Germinal center (tissue), 1 donor: ENCODE measurements around the gene CDK14.
"Not testable (repeated sequence)": the region's sequence is repeated elsewhere in the genome, so short reads cannot be mapped to it uniquely, and the experiment has no call there.

ENCODE experiments used
- DNase-seq: peaks from one replicate; pipeline ENCODE4 v3.0.0; 2012; ENCODE audit warnings: mixed read lengths, low spot score

The CDK14 gene

DNA sequence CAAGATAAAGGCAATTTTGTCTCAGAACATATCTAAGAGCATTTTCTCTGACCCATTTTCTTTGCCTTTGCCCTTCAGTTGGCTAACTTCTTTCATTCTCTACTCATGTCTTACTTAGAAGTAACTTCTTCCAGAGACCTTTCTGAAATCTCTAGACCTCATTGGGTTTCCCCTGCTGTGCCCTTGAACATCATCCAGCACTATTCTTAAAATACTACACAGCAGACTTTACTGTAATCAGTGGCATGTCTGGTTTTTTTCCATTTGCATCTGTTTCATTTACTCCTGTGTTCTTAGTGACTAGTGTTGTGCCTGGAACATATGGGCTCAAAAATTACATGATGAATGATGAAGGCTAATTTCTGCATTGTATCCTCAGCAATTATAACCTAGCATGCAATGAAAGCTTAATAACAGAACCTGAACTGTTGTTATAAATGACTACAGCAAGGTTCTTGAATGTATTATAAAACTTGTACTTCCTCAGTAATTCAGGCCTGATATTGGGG is 301.9 kb downstream of the CDK14 start:
- DNase-seq, result no peak

DNA sequence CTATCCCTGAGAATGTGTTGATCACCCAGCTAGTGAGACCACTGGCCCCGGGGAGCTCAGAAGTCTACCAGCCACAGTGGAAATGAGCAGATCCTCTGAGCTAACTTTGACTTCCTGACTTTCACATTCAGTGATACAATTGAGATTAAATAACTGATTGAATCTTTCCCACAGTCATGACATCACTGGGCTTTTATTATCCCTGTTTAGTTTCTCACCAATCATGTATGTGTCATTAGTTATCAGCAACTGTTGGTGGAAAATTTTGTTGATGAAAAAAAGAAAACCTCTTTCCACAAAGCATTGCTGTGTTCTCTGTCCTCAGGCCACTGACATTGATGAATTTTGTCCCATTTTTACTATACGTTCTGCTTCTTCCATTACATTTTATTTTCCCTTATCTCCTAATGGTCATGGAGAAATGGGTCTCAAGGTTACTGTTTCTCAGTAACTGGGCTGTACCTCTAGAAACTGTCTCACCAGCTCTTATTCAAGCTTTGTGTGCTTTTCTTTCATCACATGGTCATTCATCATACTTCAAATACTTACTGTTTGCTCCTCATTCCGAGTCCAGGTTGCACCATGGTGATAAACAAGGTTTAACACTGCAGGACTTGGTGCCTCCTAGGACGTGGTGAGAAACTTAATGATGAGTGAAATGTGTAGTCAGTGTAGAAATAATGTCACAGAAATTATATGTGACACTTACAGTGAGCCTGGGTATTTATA is 304.7 kb downstream of the CDK14 start:
- no peak for DNase-seq

- DNase-seq, result no peak
These were observed 307.7 kb downstream of the CDK14 start for GRCh38 chr7:90903841-90904240.

GRCh38 chr7:90910136-90910535 is 314.0 kb downstream of the CDK14 start:
- DNase-seq, result no peak

DNA sequence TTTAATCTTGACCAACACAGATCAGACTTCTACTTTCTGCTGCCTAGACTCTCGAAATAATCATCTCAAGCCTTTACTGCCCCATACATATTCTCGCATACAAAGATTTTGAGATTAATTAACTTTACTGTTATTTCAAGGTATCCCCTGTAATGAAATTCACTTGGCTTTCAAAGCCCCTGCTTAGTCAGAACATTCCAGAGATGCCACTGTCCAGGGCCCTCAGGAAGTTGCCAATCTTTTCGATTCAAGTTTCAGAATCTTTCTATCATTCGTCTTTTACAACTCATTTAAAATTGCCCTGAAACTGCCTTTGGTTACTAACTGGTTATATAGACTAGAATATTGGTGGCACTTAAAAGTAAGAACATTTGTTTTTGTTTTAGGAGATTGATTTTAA is 320.2 kb downstream of the CDK14 start:
- no peak for DNase-seq

DNA sequence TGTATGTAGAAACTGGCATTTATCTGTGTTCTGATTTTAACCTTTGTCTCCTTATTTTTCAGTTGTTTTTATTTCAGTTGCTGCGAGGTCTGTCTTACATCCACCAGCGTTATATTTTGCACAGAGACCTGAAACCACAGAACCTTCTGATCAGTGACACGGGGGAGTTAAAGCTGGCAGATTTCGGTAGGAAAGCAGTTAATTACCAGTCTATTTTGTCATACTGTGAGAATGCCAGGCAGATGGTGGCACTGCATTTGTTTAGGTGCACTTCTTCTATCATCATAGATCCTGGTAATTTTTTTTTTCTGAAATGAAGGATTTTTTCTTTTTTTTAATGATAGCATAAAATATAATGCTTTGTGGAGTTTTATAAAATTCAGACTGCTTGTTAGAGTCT is 321.4 kb downstream of the CDK14 start:
- DNase-seq, result no peak

DNA sequence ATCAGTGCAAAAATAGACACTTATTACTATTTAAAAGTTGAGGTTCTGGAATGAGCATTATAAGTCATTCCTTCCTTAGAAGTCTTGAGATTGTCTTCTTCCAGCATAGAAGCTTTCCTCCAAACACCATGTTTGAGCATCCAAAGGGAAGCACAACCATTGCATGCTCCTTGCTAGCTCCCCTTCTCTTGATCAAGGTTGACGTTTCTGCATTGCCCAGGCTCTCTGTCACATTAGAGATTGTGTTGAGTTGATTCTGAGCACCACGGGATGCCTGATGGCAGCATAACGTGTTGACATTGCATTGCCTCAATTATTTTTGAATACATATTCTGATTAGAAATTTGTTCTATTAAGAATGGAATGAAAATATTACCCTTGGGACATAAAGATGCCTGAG is 322.2 kb downstream of the CDK14 start:
- DNase-seq, result no peak

DNA sequence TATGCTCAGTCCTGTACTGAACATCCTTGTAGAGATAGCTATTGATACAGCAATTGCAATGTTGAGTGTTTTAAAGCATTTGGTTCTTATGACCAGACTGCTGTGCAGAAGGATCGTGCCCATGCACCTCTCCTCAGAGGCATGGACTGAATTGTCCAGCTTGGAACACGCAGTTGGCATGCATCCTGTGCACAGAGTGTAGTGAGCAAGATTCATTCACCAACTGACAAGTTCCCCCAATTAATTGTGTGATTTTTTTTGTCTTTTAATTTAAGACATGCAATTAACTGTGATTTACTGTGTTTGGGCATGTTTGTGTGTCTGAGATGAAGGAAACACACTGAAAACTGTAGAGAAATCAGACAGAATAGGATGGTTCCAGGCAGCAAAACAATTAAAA is 323.7 kb downstream of the CDK14 start:
- DNase-seq, result no peak

DNA sequence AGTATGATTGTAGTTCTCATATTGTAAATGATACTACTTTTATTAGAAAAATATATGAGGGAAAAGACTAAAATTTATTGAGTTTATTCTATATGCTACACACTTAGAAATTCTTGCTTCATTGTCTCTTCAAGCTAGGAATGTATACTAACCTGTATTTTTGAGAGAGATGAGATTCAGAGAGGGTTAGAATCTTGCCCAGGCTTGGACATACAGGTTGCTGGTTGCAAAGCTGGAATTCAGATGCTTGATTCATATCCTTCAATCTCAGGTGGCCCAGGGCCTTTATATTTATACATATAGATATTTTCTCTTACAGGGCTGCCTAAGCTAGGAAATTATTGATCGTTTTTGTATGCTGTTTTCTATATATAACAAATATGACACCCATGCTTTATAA is 324.2 kb downstream of the CDK14 start:
- DNase-seq, result no peak

DNA sequence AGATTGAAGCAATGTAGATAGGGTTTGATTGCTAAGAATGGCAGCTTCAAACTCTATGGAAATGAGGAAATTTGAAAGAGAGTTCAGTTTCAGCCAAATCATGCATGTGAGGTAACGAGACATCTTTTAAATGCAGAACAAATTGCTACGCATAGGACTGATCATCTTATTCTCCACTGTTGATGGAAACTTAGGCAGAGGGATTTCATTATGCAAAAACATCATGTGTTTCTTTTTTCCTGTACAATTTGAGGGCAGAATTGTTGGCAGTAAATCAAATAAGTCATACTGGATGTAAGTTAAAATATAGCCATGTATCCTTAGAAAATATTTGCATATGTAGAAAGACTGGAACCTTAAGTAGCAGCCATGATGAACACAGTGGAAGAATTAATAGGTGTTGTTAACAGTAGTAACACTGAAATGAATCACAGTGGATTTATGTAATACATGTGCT is 327.4 kb downstream of the CDK14 start:
- no peak for DNase-seq

- DNase-seq, result not testable (repeated sequence)
These were observed 332.7 kb downstream of the CDK14 start for GRCh38 chr7:90928700-90929424.

DNA sequence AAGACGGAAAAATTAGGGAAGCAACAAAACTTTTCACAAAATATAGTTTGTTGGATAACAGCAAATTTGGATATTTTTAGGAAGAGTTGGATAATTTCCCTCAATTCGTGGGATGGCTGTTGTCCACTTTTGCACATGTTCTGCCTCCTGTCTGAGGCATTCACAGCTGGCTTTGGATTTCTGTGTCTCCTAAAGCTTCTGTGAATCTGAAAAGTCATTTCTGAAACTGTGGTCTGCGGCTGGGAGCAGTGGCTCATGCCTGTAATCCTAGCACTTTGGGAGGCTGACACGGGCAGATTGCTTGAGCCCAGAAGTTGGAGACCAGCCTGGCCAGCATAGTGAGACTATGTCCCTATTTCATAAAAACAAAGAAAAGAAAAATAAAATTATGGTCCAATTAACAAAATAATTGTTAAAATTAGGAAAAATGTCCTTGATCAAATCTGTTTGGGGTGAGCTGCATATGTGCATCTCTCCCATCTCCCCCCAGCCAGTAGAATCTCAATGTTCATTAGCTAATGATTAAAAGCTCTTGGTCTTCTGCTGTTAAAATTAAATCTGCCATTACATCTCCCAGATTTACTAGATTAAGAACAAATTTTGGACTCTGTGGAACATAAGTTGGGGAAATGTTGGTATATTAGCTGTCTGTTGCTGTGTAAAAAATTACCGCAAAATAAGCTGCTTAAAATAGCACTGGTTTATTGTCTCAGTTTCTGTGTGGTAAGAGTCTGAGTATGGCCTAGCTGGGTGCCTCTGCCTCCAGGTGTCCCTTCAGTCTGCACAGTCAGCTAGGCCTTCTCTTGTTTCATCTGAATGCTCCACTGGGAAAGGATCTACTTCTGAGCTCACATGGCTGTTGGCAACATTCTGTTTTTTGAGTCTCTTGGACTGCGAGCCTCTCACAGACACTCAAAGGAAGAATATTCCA is 336.1 kb downstream of the CDK14 start:
- no peak for DNase-seq

- DNase-seq, result no peak
These were observed 336.9 kb downstream of the CDK14 start for GRCh38 chr7:90933041-90933440.

DNA sequence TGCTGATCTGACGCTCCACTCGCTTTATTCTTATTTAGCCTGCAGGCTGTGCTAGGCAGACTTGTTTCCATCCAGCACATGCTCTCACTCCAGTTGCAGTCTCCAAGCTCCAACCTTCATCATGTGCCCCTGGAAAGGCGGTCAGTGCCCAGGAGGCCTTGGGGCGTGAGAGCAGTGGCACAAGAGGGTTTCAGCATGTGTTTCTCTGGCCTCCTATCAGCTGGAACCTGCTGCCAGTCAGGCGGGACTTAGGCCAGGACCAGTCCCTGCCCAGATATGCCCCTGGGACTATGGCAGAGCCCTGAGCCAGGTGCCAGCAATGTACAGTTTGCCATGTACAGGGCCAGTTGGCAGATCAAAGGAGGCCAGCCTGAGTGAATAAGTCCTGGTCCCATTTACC is 337.9 kb downstream of the CDK14 start:
- DNase-seq, result no peak

DNA sequence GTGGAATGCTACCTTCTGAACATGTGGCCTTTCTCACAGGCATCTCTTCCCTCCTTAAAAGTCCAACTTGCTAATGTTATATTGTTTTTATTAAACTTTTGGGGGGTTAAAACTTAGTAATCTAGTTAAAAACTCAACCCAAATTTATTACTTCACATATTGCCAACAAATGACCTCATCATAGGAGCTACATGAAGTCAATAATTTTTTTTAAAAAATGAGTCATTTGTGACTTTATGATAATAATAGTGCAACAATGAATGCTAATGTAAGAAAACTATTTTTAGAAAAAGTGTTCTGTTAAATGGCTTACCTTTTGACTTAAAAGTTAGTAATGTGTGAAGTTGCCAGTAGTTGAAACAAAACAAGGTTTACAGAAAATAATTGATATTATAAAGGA is 342.2 kb downstream of the CDK14 start:
- DNase-seq, result no peak

- DNase-seq, result no peak
These were observed 343.5 kb downstream of the CDK14 start for GRCh38 chr7:90939666-90940065.

- DNase-seq, result no peak
These were observed 347.9 kb downstream of the CDK14 start for GRCh38 chr7:90944021-90944420.

- no peak for DNase-seq
These were observed 349.1 kb downstream of the CDK14 start for GRCh38 chr7:90945104-90945787.

DNA sequence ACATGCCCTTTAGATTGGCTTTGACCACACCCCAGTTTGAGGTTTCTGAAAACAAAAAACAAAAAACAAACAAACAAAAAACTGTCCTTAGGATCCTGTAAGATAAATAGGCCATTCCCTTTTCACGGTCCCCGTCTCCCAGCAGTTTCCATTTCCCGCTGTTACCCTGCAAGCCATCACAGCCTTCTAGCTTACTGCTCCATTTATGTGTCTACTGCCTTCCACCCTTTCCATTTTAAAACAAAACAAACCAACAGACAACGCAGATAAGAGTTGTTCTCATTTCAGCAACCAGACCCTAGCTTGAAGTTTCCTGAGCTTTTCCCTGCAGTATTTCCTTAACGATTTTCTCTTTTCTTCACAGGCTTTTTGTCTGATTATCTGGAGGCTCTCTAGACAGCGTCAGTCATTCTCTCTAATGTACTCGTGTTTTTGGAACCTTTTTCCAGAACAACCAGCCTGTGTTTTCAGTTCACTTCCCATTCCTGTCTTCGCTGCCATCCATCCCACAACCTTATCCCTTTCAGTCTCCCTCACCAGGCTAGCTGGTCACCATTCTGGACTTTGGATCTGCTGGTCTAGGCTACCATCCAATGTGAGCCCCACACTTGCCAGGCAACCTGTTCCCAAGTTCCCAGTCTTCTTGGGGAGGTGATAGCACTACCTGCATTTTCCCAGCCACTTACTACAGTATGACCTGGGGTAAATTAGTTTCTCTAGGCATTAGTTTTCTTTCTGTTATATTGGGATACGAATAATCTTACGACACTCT is 350.8 kb downstream of the CDK14 start:
- DNase-seq, result no peak

DNA sequence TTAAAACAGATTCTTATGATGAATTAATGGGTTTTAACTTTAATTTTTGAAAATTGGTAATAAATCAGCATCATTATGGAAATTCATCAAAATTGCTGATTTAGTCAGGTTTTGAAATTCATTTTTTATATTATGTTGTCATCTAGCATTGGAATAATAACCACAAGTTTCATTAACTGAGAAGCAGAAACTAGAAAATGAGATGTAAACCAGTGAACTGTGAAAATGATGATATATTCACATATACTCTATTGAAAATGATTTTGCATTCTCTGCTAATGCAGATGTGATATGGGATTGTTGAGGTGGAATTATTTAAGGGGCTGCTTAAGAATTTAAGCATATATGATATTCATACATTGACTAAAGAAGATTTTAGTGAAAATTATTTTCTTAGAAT is 352.0 kb downstream of the CDK14 start:
- DNase-seq, result no peak

DNA sequence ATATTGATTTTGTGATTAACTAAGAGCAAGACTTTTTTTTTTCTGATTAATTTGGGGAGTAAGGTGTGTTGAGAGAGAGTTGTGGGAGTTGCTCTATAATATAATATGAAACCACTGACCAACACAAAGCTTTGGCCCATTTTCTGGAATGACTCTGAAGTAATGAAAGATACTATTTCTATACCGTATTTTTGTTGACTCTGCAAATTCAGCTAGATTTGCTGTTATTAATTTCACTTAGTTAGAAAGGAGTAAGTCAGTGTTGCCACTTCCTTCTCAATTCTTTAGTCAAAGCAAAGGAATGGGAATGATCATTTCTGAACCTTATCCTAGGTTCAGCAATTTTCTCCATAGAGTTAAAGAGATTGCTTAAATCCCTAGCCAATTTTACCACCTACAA is 355.1 kb downstream of the CDK14 start:
- DNase-seq, result no peak
